Neural cell (in vitro differentiated cells): Measurements from ENCODE around the gene MISP. TPM values are rescaled to one million over a fixed set of nuclear protein-coding genes. Genes with fewer than 3 reads are reported as not detected.

Experiments used
- H2AFZ ChIP-seq: fragments of 200-600, 300-800 bp; sonication (generic), shearing (Covaris generic); 2 replicates; pipeline ENCODE4 v1.6.0; 2014; ENCODE audit warnings: low read depth, mild to moderate bottlenecking, antibody characterized with exemption, low read length, moderate library complexity
- H3F3A ChIP-seq: fragments of 200-600 bp; shearing (Covaris generic); 2 replicates; pipeline ENCODE4 v1.6.1; 2016; ENCODE audit warnings: mild to moderate bottlenecking, moderate library complexity, mixed read lengths, antibody characterized with exemption, low read length; ENCODE audit not compliant: insufficient read depth, poor library complexity, severe bottlenecking
- H3K27ac ChIP-seq: fragments of 200-600, 300-800 bp; sonication (generic), shearing (Covaris generic); 2 replicates; pipeline ENCODE4 v1.5.1; 2014; ENCODE audit warnings: mild to moderate bottlenecking, low read length, moderate library complexity
- H3K27me3 ChIP-seq: fragments of 300-800, 200-600 bp; sonication (generic), shearing (Covaris generic); 2 replicates; pipeline ENCODE4 v1.6.0; 2014; ENCODE audit warnings: mild to moderate bottlenecking, low read depth, low read length, moderate library complexity; ENCODE audit not compliant: insufficient read depth
- H3K36me3 ChIP-seq: fragments of 300-800, 200-600 bp; sonication (generic), shearing (Covaris generic); 2 replicates; pipeline ENCODE4 v1.5.1; 2014; ENCODE audit warnings: mild to moderate bottlenecking, antibody characterized with exemption, low read length, moderate library complexity; ENCODE audit not compliant: insufficient read depth
- H3K4me2 ChIP-seq: fragments of 300-800, 200-600 bp; sonication (generic), shearing (Covaris generic); 2 replicates; pipeline ENCODE4 v1.6.0; 2014; ENCODE audit warnings: mild to moderate bottlenecking, low read length
- H3K4me3 ChIP-seq: fragments of 300-800, 200-600 bp; sonication (generic), shearing (Covaris generic); 2 replicates; pipeline ENCODE4 v1.5.1; 2014; ENCODE audit warnings: mild to moderate bottlenecking, low read length, moderate library complexity
- H3K79me2 ChIP-seq: fragments of 200-600 bp; shearing (Covaris generic); replicated peaks from 2 replicates; pipeline ENCODE4 v1.6.0; 2014; ENCODE audit warnings: mild to moderate bottlenecking, low read length, moderate library complexity; ENCODE audit not compliant: insufficient read depth
- H3K9ac ChIP-seq: fragments of 300-800, 200-600 bp; sonication (generic), shearing (Covaris generic); 2 replicates; pipeline ENCODE4 v1.6.1; 2016; ENCODE audit warnings: mild to moderate bottlenecking, low read length, mixed read lengths
- H3K9me2 ChIP-seq: fragments of 200-600 bp; shearing (Covaris generic); 2 replicates; pipeline ENCODE4 v1.6.1; 2016; ENCODE audit warnings: mild to moderate bottlenecking, low read length, mixed read lengths; ENCODE audit not compliant: insufficient read depth
- H3K9me3 ChIP-seq: fragments of 200-600, 300-800 bp; sonication (generic), shearing (Covaris generic); 2 replicates; pipeline ENCODE4 v1.6.1; 2016; ENCODE audit warnings: mild to moderate bottlenecking, mixed run types, low read length, moderate library complexity, mixed read lengths
- H4K20me1 ChIP-seq: fragments of 200-600 bp; shearing (Covaris generic); 2 replicates; pipeline ENCODE4 v1.6.1; 2016; ENCODE audit warnings: mild to moderate bottlenecking, mixed run types; ENCODE audit not compliant: insufficient read depth
- CTCF ChIP-seq: fragments of 450-650 bp; IDR thresholded peaks from 2 replicates; pipeline ENCODE4 v1.5.1; 2014; ENCODE audit warnings: antibody characterized with exemption, mild to moderate bottlenecking, moderate library complexity; ENCODE audit not compliant: poor library complexity, severe bottlenecking
- EP300 ChIP-seq: fragments of 450-650 bp; conservative IDR thresholded peaks from 2 replicates; pipeline ENCODE4 v1.6.1; 2014; ENCODE audit warnings: antibody characterized with exemption, mild to moderate bottlenecking, moderate library complexity; ENCODE audit not compliant: poor library complexity, severe bottlenecking
- EZH2 ChIP-seq: fragments of 200-600, 300-800 bp; shearing (Covaris generic), sonication (generic); IDR thresholded peaks from 2 replicates; pipeline ENCODE4 v1.6.1; 2014; ENCODE audit warnings: antibody characterized with exemption, low read length, borderline replicate concordance, mild to moderate bottlenecking; ENCODE audit not compliant: insufficient read depth, poor library complexity, severe bottlenecking
- MXI1 ChIP-seq: fragments of 450-650 bp; conservative IDR thresholded peaks from 2 replicates; pipeline ENCODE4 v1.6.1; 2014; ENCODE audit warnings: antibody characterized with exemption, mild to moderate bottlenecking; ENCODE audit not compliant: poor library complexity, severe bottlenecking
- POLR2AphosphoS5 ChIP-seq: IDR thresholded peaks from 2 replicates; pipeline ENCODE4 v1.6.1; 2012
- RAD21 ChIP-seq: fragments of 450-650 bp; conservative IDR thresholded peaks from 2 replicates; pipeline ENCODE4 v1.6.1; 2014; ENCODE audit warnings: antibody characterized with exemption, mild to moderate bottlenecking, moderate library complexity
- SMC3 ChIP-seq: fragments of 450-650 bp; conservative IDR thresholded peaks from 2 replicates; pipeline ENCODE4 v1.6.1; 2014; ENCODE audit warnings: antibody characterized with exemption, mild to moderate bottlenecking, moderate library complexity; ENCODE audit not compliant: poor library complexity
- TAF1 ChIP-seq: IDR thresholded peaks from 2 replicates; pipeline ENCODE4 v1.6.1; 2012; ENCODE audit warnings: low read depth
- polyA plus RNA-seq: library from polyadenylated mRNA; depleted of rRNA; stranded (reverse); fragments of >200 nt; gene quantifications from 2 replicates; pipeline ENCODE4 v1.2.3, GENCODE V29; 2014
- TF ChIP-seq, protein P1 (sequence below): IDR thresholded peaks from 2 replicates; pipeline ENCODE4 v1.6.1; 2012; ENCODE audit warnings: borderline replicate concordance

Gene MISP
- polyA plus RNA-seq, 1 donor from 2014 or later, result 0.98 TPM

DNA sequence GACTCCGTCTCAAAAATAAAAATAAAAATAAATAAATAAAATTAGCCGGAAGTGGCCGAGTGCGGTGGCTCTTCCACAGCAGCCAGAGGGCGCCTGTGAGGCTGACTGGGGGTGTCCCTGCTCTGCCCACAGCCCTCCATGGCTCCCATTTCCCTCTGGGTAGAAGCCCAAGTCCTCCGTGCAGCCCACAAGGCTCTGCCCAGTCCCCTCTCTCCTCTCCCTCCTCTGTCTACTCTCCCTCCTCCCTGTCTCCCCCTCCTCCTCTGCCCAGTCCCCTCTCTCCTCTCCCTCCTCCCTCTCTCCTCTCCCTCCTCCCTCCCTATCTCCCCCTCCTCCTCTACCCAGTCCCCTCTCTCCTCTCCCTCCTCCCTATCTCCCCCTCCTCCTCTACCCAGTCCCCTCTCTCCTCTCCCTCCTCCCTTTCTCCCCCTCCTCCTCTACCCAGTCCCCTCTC lies 20.4 kb downstream of the MISP start:
- Histone ChIP-seq H2AFZ (no peak overlapping the region), H3K27me3 (no peaks in the 10 kb centered on the region), H3K36me3 (no peaks in the 10 kb centered on the region), H3K79me2 (no peaks in the 10 kb centered on the region), H4K20me1 (no peaks in the 10 kb centered on the region), H3K9ac (no peak overlapping the region), H3F3A (no peaks in the 10 kb centered on the region), H3K4me3 (no peak overlapping the region), H3K9me3 (no peaks in the 10 kb centered on the region), H3K4me2 (no peak overlapping the region), H3K27ac (no peak overlapping the region), H3K9me2 (no peaks in the 10 kb centered on the region)
- TF ChIP-seq CTCF (no peak), SMC3 (no peak), RAD21 (no peak), TAF1 (no peak), MXI1 (no peak), EZH2 (no peak), EP300 (no peak), POLR2AphosphoS5 (no peak)
- TF ChIP-seq, protein P1, sequence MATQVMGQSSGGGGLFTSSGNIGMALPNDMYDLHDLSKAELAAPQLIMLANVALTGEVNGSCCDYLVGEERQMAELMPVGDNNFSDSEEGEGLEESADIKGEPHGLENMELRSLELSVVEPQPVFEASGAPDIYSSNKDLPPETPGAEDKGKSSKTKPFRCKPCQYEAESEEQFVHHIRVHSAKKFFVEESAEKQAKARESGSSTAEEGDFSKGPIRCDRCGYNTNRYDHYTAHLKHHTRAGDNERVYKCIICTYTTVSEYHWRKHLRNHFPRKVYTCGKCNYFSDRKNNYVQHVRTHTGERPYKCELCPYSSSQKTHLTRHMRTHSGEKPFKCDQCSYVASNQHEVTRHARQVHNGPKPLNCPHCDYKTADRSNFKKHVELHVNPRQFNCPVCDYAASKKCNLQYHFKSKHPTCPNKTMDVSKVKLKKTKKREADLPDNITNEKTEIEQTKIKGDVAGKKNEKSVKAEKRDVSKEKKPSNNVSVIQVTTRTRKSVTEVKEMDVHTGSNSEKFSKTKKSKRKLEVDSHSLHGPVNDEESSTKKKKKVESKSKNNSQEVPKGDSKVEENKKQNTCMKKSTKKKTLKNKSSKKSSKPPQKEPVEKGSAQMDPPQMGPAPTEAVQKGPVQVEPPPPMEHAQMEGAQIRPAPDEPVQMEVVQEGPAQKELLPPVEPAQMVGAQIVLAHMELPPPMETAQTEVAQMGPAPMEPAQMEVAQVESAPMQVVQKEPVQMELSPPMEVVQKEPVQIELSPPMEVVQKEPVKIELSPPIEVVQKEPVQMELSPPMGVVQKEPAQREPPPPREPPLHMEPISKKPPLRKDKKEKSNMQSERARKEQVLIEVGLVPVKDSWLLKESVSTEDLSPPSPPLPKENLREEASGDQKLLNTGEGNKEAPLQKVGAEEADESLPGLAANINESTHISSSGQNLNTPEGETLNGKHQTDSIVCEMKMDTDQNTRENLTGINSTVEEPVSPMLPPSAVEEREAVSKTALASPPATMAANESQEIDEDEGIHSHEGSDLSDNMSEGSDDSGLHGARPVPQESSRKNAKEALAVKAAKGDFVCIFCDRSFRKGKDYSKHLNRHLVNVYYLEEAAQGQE, result no peak

GRCh38 chr19:772063-772462 lies 21.2 kb downstream of the MISP start:
- Histone ChIP-seq H3K27ac (no peak overlapping the region), H3K4me3 (no peak overlapping the region), H3K9me3 (no peaks in the 10 kb centered on the region)

More at GRCh38 chr19:772063-772462, 21.2 kb downstream of the MISP start:
- H4K20me1 ChIP-seq, result no peaks in the 10 kb centered on the region
- H3K27me3 ChIP-seq, result no peaks in the 10 kb centered on the region
- H3K9ac ChIP-seq, result no peak overlapping the region
- H2AFZ ChIP-seq, result no peak overlapping the region
- H3K9me2 ChIP-seq, result no peaks in the 10 kb centered on the region
- H3K79me2 ChIP-seq, result no peaks in the 10 kb centered on the region
- no peak overlapping the region for H3K4me2 ChIP-seq
- no peaks in the 10 kb centered on the region for H3F3A ChIP-seq
- H3K36me3 ChIP-seq, result no peaks in the 10 kb centered on the region
- TF ChIP-seq, protein P1, result no peak
- TF ChIP-seq EZH2, result no peak
- no peak for TF ChIP-seq RAD21
